GM23338 (cell line): Measurements from ENCODE around the gene ARSB. TPM values are rescaled to one million over a fixed set of nuclear protein-coding genes. Genes with fewer than 3 reads are reported as not detected.

Source experiments
- ATAC-seq: fragments of 200-7000 bp; cut with Tn5 transposase; 3 replicates; pipeline ENCODE4 v1.9.1; 2020
- DNase-seq: peaks from one replicate; pipeline ENCODE4 v3.0.0-alpha.2; 2015; ENCODE audit warnings: low spot score
- H2AFZ ChIP-seq: fragments of 200-600 bp; sonication (generic); 2 replicates; pipeline ENCODE4 v1.8.0; 2016; ENCODE audit warnings: antibody characterized with exemption, mild to moderate bottlenecking, moderate library complexity
- H3F3A ChIP-seq: fragments of 200-600 bp; sonication (generic); replicated peaks from 2 replicates; pipeline ENCODE4 v1.8.0; 2017; ENCODE audit warnings: antibody characterized with exemption, mixed run types, low read depth
- H3K27ac ChIP-seq: fragments of 200-600 bp; sonication (generic); 2 replicates; pipeline ENCODE4 v1.6.1; 2016; ENCODE audit warnings: low read depth
- H3K27me3 ChIP-seq: fragments of 200-600 bp; sonication (generic); 2 replicates; pipeline ENCODE4 v1.8.0; 2016; ENCODE audit warnings: mild to moderate bottlenecking, mixed run types, moderate library complexity; ENCODE audit not compliant: insufficient read depth
- H3K36me3 ChIP-seq: fragments of 200-600 bp; sonication (generic); 2 replicates; pipeline ENCODE4 v1.8.0; 2016; ENCODE audit warnings: mild to moderate bottlenecking; ENCODE audit not compliant: insufficient read depth
- H3K4me1 ChIP-seq: fragments of 200-600 bp; sonication (generic); 2 replicates; pipeline ENCODE4 v1.8.0; 2016; ENCODE audit warnings: mild to moderate bottlenecking, moderate library complexity; ENCODE audit not compliant: insufficient read depth
- H3K4me2 ChIP-seq: fragments of 200-600 bp; sonication (generic); 2 replicates; pipeline ENCODE4 v1.7.1; 2017; ENCODE audit warnings: mixed run types
- H3K4me3 ChIP-seq: fragments of 200-600 bp; sonication (generic); 2 replicates; pipeline ENCODE4 v1.6.1; 2016; ENCODE audit warnings: mixed run types
- H3K79me2 ChIP-seq: fragments of 200-600 bp; sonication (generic); replicated peaks from 2 replicates; pipeline ENCODE4 v1.8.0; 2017; ENCODE audit warnings: mild to moderate bottlenecking; ENCODE audit not compliant: insufficient read depth
- H3K9me2 ChIP-seq: fragments of 200-600 bp; sonication (generic); 2 replicates; pipeline ENCODE4 v1.8.0; 2017; ENCODE audit not compliant: insufficient read depth
- H4K20me1 ChIP-seq: fragments of 200-600 bp; sonication (generic); replicated peaks from 2 replicates; pipeline ENCODE4 v1.8.0; 2017; ENCODE audit warnings: mild to moderate bottlenecking; ENCODE audit not compliant: insufficient read depth
- H3K27ac Mint-ChIP-seq: 2 replicates; pipeline ENCODE4 v1.8.0; 2020; ENCODE audit warnings: inconsistent platforms, mild to moderate bottlenecking, moderate library complexity, mixed read lengths
- H3K27me3 Mint-ChIP-seq: 3 replicates; pipeline ENCODE4 v1.8.0; 2022; ENCODE audit warnings: low read depth, mild to moderate bottlenecking, moderate library complexity, mixed read lengths, inconsistent platforms; ENCODE audit not compliant: insufficient read depth, poor library complexity
- H3K36me3 Mint-ChIP-seq: 3 replicates; pipeline ENCODE4 v1.8.0; 2021; ENCODE audit warnings: low read depth, mild to moderate bottlenecking, inconsistent platforms, moderate library complexity, mixed read lengths
- H3K4me1 Mint-ChIP-seq: 3 replicates; pipeline ENCODE4 v1.8.0; 2020; ENCODE audit warnings: mild to moderate bottlenecking, inconsistent platforms, mixed read lengths
- H3K4me3 Mint-ChIP-seq: 3 replicates; pipeline ENCODE4 v1.8.0; 2021; ENCODE audit warnings: moderate library complexity, mild to moderate bottlenecking, inconsistent platforms, mixed read lengths
- H3K9me3 Mint-ChIP-seq: 3 replicates; pipeline ENCODE4 v1.8.0; 2020; ENCODE audit warnings: moderate library complexity, mild to moderate bottlenecking, inconsistent platforms, mixed read lengths
- CREB1 ChIP-seq: fragments of 250-450 bp; sonication (Bioruptor Pico); IDR thresholded peaks from 2 replicates; pipeline ENCODE4 v1.5.0; 2020; ENCODE audit warnings: low read depth, mild to moderate bottlenecking, moderate library complexity
- ETS1 ChIP-seq: IDR thresholded peaks from 2 replicates; pipeline ENCODE4 v1.6.1; 2016; ENCODE audit warnings: antibody characterized with exemption
- EZH2 ChIP-seq: fragments of 200-600 bp; sonication (generic); IDR thresholded peaks from one replicate; pipeline ENCODE4 v1.8.0; 2017; ENCODE audit warnings: antibody characterized with exemption, mild to moderate bottlenecking, low read depth; ENCODE audit not compliant: unreplicated experiment
- EZH2phosphoT487 ChIP-seq: fragments of 200-600 bp; sonication (generic); IDR thresholded peaks from one replicate; pipeline ENCODE4 v1.8.1; 2018; ENCODE audit warnings: antibody characterized with exemption; ENCODE audit not compliant: unreplicated experiment
- JUNB ChIP-seq: IDR thresholded peaks from one replicate; pipeline ENCODE4 v1.6.1; 2016; ENCODE audit warnings: antibody characterized with exemption; ENCODE audit not compliant: unreplicated experiment
- NANOG ChIP-seq: IDR thresholded peaks from 2 replicates; pipeline ENCODE4 v1.6.1; 2016; ENCODE audit warnings: antibody characterized with exemption, borderline replicate concordance
- POLR2AphosphoS5 ChIP-seq: IDR thresholded peaks from 2 replicates; pipeline ENCODE4 v1.6.1; 2016; ENCODE audit warnings: antibody characterized with exemption, low read depth
- REST ChIP-seq: IDR thresholded peaks from one replicate; pipeline ENCODE4 v1.6.1; 2018; ENCODE audit warnings: antibody characterized with exemption; ENCODE audit not compliant: unreplicated experiment
- STAT1 ChIP-seq: IDR thresholded peaks from one replicate; pipeline ENCODE4 v1.6.1; 2016; ENCODE audit warnings: antibody characterized with exemption; ENCODE audit not compliant: unreplicated experiment
- ZNF114 ChIP-seq: fragments of 250-450 bp; sonication (Bioruptor Pico); IDR thresholded peaks from 2 replicates; pipeline ENCODE4 v1.5.0; 2020; ENCODE audit warnings: mild to moderate bottlenecking, moderate library complexity
- ZNF331 ChIP-seq: fragments of 250-450 bp; sonication (Bioruptor Pico); IDR thresholded peaks from 2 replicates; pipeline ENCODE4 v1.5.0; 2020; ENCODE audit warnings: low read depth, mild to moderate bottlenecking, moderate library complexity
- ZNF462 ChIP-seq: fragments of 250-450 bp; sonication (Bioruptor Pico); IDR thresholded peaks from 2 replicates; pipeline ENCODE4 v1.5.0; 2020; ENCODE audit warnings: mild to moderate bottlenecking, moderate library complexity
- polyA plus RNA-seq: library from polyadenylated mRNA; unstranded; fragments of >200 nt; fragmentation: Nextera tagmentation; extraction: Ambion mirVana; gene quantifications from 2 replicates; pipeline ENCODE4 v1.2.1, GENCODE V29; 2016
- total RNA-seq: library from RNA; depleted of rRNA; stranded (reverse); fragments of >200 nt; shearing (Covaris generic); gene quantifications from 2 replicates; pipeline ENCODE4 v1.2.3, GENCODE V29; 2014
- TF ChIP-seq, protein P1 (sequence below), 2 experiments: fragments of 200-600 bp in 1 of 2; sonication (generic) in 1 of 2; conservative IDR thresholded peaks; 2 replicates each; pipeline versions ENCODE4 v1.5.1 to v1.6.1; 2016 to 2017; ENCODE audit warnings: antibody characterized with exemption in 2 of 2, low read depth in 2 of 2, mild to moderate bottlenecking in 2 of 2, moderate library complexity in 1 of 2

Gene ARSB
- total and polyA plus RNA-seq, 2 experiments from 2014 or later: 7.4 to 24.6 TPM

DNA sequence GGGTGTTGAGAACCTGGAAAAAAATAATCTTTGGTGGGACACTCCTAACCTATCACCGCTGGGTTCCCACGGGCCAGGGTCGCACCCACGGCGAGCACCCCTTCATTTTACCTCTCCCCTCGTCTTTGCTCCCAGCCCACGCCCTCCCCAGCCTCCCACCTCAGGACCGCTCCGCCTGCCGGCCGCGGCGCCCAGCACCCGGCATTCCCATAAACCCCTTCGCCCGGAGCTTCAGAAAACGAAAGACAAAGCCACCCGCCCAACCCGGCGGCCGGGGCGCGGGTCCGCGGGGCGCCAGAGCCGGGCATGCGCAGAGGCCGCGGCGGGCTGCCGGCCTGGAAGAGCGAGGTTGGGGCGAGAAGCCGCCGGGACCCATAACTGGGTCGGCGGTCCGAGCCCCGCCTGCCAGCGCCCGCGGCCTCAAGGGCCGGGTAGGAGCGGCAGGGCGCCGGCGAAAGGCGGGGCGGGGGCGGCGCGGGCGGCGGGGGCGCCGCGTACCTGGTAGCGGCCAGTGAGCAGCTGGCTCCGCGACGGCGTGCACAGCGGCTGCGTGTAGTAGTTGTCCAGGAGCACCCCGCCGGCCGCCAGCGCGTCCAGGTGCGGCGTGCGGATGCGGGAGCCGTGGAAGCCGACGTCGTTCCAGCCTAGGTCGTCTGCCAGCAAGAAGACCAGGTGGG lies 533 bp downstream of the ARSB start:
- Histone ChIP-seq H3K27ac (peak overlapping the region; percentile 83), H3K4me3 (peak overlapping the region; percentile 69), H3K27me3 (no peaks in the 10 kb centered on the region), H4K20me1 (no peaks in the 10 kb centered on the region), H2AFZ (peak overlapping the region; percentile 77; the same call in 1 of the 2 replicates), H3K9me2 (no peaks in the 10 kb centered on the region), H3K4me2 (peak overlapping the region; percentile 86), H3K36me3 (no peaks in the 10 kb centered on the region), H3K79me2 (peaks cover 7% of the 10 kb centered on the region), H3F3A (0 out of 2 replicates have a peak, but pooled peaks cover 2% of the 10 kb centered on the region), H3K4me1 (peaks cover 23% of the 10 kb centered on the region)
- Mint-ChIP-seq H3K36me3 (no peaks in the 10 kb centered on the region), H3K27ac (peak overlapping the region; percentile 51), H3K9me3 (no peaks in the 10 kb centered on the region), H3K27me3 (peaks cover 3% of the 10 kb centered on the region), H3K4me1 (peaks cover 21% of the 10 kb centered on the region), H3K4me3 (peak overlapping the region; percentile 80)
- TF ChIP-seq ZNF331 (CRISPR knock-in tag): no peak
- no peak for TF ChIP-seq NANOG
- no peak; the same call in 1 of the 2 replicates for TF ChIP-seq CREB1 (CRISPR knock-in tag)
- TF ChIP-seq ETS1: no peak
- TF ChIP-seq, protein P1, sequence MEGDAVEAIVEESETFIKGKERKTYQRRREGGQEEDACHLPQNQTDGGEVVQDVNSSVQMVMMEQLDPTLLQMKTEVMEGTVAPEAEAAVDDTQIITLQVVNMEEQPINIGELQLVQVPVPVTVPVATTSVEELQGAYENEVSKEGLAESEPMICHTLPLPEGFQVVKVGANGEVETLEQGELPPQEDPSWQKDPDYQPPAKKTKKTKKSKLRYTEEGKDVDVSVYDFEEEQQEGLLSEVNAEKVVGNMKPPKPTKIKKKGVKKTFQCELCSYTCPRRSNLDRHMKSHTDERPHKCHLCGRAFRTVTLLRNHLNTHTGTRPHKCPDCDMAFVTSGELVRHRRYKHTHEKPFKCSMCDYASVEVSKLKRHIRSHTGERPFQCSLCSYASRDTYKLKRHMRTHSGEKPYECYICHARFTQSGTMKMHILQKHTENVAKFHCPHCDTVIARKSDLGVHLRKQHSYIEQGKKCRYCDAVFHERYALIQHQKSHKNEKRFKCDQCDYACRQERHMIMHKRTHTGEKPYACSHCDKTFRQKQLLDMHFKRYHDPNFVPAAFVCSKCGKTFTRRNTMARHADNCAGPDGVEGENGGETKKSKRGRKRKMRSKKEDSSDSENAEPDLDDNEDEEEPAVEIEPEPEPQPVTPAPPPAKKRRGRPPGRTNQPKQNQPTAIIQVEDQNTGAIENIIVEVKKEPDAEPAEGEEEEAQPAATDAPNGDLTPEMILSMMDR (conservative IDR thresholded peaks at IDR 0.05; ENCODE audit: low read depth in 2 of 2): peak; percentile 14 to 21; a peak in 2 of 4 replicates
- TF ChIP-seq STAT1: no peak
- TF ChIP-seq POLR2AphosphoS5: peak; percentile 52
- no peak for TF ChIP-seq ZNF462 (CRISPR knock-in tag)
- TF ChIP-seq EZH2phosphoT487: no peak
- TF ChIP-seq ZNF114 (CRISPR knock-in tag): no peak
- no peak for TF ChIP-seq JUNB
- TF ChIP-seq REST: no peak
- TF ChIP-seq EZH2: no peak
- DNase-seq: peak; percentile 95
- ATAC-seq: peak; percentile 89
